ENCODE data around the gene ALDH4A1. TPM values are rescaled to one million over a fixed set of nuclear protein-coding genes. Genes with fewer than 3 reads are reported as not detected.

ALDH4A1 gene
- total RNA-seq: 29.3 TPM
- long read RNA-seq, transcript ALDH4A1-202 (15 exons, 3,363 nt): major isoform, 31 of 150 reads
- long read RNA-seq, partial matches to known transcripts: 101 of 150 reads
- long read RNA-seq, other reads (novel, unspliced or antisense): 15 of 150 reads

DNA sequence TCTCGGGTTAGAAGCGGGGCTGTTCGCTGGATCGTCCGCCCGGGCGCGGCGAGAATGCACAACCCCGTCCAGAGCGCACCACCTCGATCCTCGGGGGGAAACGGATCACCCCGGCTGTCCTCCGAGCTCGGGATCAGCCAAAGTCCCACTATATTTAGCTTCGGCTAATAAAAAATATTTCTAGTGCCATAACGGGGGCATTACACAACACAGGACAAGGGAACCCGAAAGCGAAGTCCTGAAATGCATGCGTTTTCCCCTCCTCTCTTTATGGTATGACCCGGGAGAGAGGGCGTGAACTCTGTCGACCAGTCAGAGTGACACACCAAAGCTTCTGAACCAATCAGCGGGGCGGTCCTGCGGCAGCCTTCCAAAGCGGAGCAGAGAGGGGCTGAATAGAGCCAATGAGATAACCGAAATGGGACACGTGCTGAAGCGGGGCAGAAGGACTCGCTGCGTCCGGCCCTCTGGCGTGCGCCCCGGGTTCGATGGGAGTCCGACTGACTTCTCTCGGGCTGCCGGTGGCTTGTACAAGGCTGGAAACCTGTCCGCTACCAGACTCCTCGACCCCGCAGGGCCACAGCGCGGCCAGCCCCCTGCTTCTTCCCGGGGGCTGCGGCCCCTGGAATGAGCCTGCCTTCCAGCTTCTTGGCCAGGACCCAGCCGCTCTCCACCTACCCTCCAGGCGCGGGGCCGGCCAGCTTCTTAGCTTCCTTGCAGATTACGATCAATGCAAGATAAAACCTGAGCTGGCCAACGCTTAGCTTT lies at the start of gene ALDH4A1:
TSS of gene ALDH4A1 (minus strand) at position 33 of the 768 bp plus-strand sequence. CDS start at position 1, 32 bp downstream.
- ATAC-seq (ENCODE audit: poor library complexity): peak; percentile 98
- DNase-seq: peak; percentile 99
- intact Hi-C loops (cut with DNase I): no loop called here

DNA sequence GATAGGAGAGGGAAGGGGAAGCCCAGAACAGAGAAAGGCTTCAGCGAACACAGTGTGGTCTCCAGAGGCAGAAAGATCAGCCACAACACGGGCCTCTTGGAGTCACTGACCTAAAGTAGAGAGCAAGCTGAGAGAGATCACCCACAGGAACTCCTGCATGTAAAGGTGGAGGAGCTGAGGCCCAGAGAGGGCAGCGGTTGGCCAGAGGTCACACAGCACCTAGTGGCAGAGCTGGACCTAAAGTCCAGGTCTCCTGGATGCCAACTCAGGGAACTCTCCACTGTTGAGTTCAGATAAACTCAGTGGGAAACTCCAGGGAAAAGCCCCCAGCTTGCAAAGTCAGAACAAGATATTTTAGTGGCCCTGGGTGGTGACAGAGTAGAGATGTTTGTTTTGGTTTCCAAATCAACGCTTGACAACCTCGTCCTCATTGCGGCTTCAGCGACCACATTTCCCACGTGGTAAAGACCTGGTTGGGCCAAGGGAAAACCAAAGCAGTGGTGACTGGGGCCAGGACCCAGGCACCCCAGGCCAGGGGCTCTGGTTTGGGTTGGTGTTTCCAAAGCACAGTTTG lies 49.5 kb upstream of the ALDH4A1 start:
- ATAC-seq (ENCODE audit: poor library complexity): no peak
- no peak for DNase-seq
- intact Hi-C loops (cut with DNase I): no loop called here

- no peak for ATAC-seq (ENCODE audit: poor library complexity)
- intact Hi-C loops (cut with DNase I): no loop called here
- DNase-seq: peak; percentile 67
These were observed 49.1 kb upstream of the ALDH4A1 start for GRCh38 chr1:18951416-18951815.

GRCh38 chr1:18950401-18951026 lies 48.2 kb upstream of the ALDH4A1 start:
- DNase-seq (peak; percentile 76), ATAC-seq (ENCODE audit: poor library complexity) (peak; percentile 65)
- intact Hi-C loops (cut with DNase I): no loop called here

DNA sequence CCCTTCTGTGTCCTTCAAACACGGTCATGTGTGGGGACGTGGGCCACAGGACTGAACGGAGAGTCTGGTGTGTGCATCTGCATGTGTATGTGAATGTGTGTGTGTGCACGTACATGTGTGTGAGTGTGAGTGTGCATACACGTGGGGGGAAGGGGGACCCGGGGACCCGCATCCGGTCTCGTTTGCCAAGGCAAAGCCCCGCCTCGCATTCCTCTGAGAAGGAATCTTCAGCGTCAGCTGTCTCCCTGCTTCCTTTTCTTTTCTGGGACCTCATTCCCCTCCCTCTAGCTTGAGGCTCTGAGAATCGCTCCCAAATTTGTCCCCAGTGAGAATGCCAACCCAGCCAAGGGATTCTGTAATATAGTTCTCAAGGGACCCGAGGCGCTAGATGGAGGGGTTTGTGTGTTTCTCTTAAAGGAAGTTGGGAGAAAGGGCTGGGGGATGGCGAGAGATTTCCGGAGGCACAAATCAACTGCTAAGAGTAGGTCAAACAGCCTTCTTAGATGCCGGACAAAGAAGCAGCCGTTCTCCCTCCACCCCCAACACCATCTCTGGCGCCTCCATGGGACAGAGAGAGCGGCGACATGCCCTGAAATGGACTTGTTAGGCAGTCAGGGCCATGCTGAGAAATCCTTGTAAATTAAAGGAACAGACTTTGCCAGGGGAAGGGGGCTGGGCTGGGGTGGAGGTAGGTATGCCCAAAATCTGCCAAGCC lies 47.5 kb upstream of the ALDH4A1 start:
- intact Hi-C loops (cut with DNase I): no loop called here
- DNase-seq: peak; percentile 56
- peak; percentile 44 for ATAC-seq (ENCODE audit: poor library complexity)

DNA sequence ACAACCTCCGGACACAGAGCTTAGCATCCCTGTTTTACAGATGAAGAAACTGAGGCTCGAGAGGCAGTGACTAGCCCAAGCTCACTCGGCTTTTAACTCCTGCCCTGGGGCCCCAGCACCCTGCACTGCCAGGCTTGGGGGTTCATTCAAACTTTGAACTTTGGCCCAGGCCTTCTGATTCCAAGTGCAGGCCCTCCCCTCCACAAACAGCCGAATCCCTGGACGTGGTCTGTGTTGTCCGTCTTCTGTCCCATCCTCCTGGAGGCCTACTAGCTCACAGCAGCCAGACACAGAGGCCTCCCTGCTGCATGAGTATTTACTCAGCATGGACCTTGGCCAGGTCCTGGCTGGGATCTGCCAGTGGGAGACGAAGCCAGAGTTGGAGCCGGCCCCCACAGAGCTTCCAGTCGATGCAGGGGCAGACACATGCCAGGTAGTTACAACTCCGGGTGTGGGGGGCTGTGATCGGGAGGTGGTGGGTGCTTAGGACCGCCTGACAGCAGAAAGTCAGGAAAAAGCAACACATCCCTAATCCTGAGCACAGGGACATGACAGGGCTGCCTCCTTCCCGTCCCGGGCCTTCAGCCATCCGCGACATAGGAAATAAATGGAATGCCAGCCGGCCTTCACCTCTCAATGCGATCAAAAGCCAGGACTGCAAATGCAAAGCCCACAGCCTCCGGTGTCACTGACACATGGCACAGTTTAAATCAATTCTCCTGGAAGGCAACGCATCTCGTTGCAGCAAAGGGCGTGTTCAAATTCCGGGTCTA lies 46.7 kb upstream of the ALDH4A1 start:
- peak; percentile 75 for DNase-seq
- ATAC-seq (ENCODE audit: poor library complexity): peak; percentile 54
- intact Hi-C loops (cut with DNase I): no loop called here

GRCh38 chr1:18948048-18948912 lies 45.9 kb upstream of the ALDH4A1 start:
- DNase-seq: no peak
- intact Hi-C loops (cut with DNase I): no loop called here
- ATAC-seq (ENCODE audit: poor library complexity): no peak

- intact Hi-C loops (cut with DNase I): no loop called here
- DNase-seq: no peak
- no peak for ATAC-seq (ENCODE audit: poor library complexity)
These were observed 45.2 kb upstream of the ALDH4A1 start for GRCh38 chr1:18947570-18947969.

- intact Hi-C loops (cut with DNase I): no loop called here
- ATAC-seq (ENCODE audit: poor library complexity): no peak
- DNase-seq: no peak
These were observed 44.4 kb upstream of the ALDH4A1 start for GRCh38 chr1:18946550-18947381.

GRCh38 chr1:18945401-18945849 lies 43.1 kb upstream of the ALDH4A1 start:
- ATAC-seq (ENCODE audit: poor library complexity) (no peak), DNase-seq (peak; percentile 57)
- intact Hi-C loops (cut with DNase I): no loop called here

- DNase-seq (no peak), ATAC-seq (ENCODE audit: poor library complexity) (no peak)
- intact Hi-C loops (cut with DNase I): no loop called here
These were observed 42.5 kb upstream of the ALDH4A1 start for GRCh38 chr1:18944810-18945209.

DNA sequence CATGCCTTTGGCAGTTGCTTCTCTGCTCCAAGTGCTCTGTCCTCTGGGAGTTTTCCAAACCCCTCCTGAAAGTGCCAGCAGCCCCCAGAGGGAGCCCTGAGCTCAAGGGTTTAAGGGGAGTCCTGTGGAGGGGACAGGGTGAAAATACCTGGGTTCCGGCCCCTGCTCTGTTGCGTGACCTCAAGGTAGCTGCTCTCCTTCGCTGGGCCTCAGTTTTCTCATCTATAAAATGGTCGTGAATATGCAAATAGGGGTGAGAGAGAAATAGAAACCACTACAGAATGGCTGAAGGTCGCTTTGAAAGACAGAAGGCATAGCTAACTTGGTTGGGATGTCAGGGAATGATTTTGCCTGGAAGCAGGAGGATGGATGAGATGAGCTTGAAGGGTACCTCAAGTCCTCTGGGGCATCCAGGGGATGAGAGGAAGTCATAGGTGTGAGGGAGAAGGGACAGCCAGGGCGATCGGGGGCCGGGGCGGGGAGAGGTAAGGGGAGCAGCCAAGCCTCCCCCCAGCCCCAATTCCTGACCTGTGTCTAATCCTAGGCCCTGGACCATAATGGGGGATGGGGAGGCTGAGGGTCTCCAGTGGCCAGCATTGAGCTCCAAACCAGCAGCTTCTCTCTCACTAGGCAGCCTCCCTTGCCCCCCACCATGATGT lies 41.7 kb upstream of the ALDH4A1 start:
- ATAC-seq (ENCODE audit: poor library complexity) (no peak), DNase-seq (peak; percentile 26)
- intact Hi-C loops (cut with DNase I): no loop called here

DNA sequence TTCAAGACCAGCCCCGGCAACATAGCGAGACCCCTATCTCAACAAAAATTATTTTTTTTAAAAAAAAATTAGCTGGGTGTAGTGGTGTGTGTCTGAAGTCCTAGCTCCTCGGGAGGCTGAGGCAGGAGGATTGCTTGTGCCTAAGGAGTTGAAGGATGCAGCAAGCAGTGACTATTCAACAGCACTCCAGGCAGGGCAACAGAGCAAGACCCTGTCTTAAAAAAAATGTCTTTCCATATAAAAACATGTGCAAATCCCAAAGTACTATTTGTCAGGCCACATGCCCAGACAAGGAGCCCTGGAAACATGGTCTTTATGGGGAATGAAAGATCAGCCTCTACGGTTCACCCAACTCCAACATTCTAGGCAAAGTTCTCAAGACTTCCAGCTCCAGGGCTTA lies 40.8 kb upstream of the ALDH4A1 start:
- ATAC-seq (ENCODE audit: poor library complexity): no peak
- no peak for DNase-seq
- intact Hi-C loops (cut with DNase I): no loop called here

- DNase-seq: peak; percentile 23
- ATAC-seq (ENCODE audit: poor library complexity): no peak
- intact Hi-C loops (cut with DNase I): no loop called here
These were observed 40.0 kb upstream of the ALDH4A1 start for GRCh38 chr1:18942340-18942739.

GRCh38 chr1:18941221-18942141 lies 39.1 kb upstream of the ALDH4A1 start:
- intact Hi-C loops (cut with DNase I): no loop called here
- ATAC-seq (ENCODE audit: poor library complexity) (peak; percentile 50), DNase-seq (peak; percentile 52)
